Spleen (tissue), 11 donors: ENCODE results near the gene CDKN2C. TPM values are rescaled to one million over a fixed set of nuclear protein-coding genes. Genes with fewer than 3 reads are reported as not detected.
"Not testable (repeated sequence)": the region's sequence is repeated elsewhere in the genome, so short reads cannot be mapped to it uniquely, and the experiment has no call there.

ENCODE experiments used
- DNase-seq: peaks from one replicate; pipeline ENCODE4 v3.0.0-alpha.2; 2020
- H3K27ac ChIP-seq, 8 donors: fragments of 200-600 bp; sonication (generic) in 7 of 8; 1 replicate in 4 of 8; 2 replicates in 4 of 8; pipeline versions ENCODE4 v1.5.0 to v1.8.0; 2016 to 2021; ENCODE audit warnings: inconsistent platforms in 4 of 8, mild to moderate bottlenecking in 4 of 8, moderate library complexity in 1 of 8
- H3K27me3 ChIP-seq, 7 donors: fragments of 200-600 bp; sonication (generic) in 6 of 7; replicated peaks in 1 of 7; 1 replicate in 4 of 7; 2 replicates in 3 of 7; pipeline versions ENCODE4 v1.5.0 to v1.8.0; 2016 to 2021; ENCODE audit warnings: inconsistent platforms in 3 of 7, mild to moderate bottlenecking in 1 of 7
- H3K36me3 ChIP-seq, 6 donors: fragments of 200-600 bp; sonication (generic) in 5 of 6; 1 replicate in 4 of 6; 2 replicates in 2 of 6; pipeline versions ENCODE4 v1.5.0 to v1.8.0; 2016 to 2021; ENCODE audit warnings: inconsistent platforms in 2 of 6
- H3K4me1 ChIP-seq, 6 donors: fragments of 200-600 bp; sonication (generic) in 5 of 6; 1 replicate in 3 of 6; 2 replicates in 3 of 6; pipeline versions ENCODE4 v1.5.0 to v1.8.0; 2016 to 2021; ENCODE audit warnings: inconsistent platforms in 3 of 6
- H3K4me3 ChIP-seq, 8 donors: fragments of 200-600 bp; sonication (generic) in 7 of 8; 1 replicate in 4 of 8; 2 replicates in 4 of 8; pipeline versions ENCODE4 v1.5.0 to v1.8.0; 2016 to 2021; ENCODE audit warnings: inconsistent platforms in 4 of 8, mild to moderate bottlenecking in 4 of 8, moderate library complexity in 2 of 8
- H3K9me3 ChIP-seq, 8 donors: fragments of 200-600 bp; sonication (generic) in 7 of 8; 1 replicate in 4 of 8; 2 replicates in 4 of 8; pipeline versions ENCODE4 v1.5.0 to v1.8.0; 2016 to 2021; ENCODE audit warnings: inconsistent platforms in 4 of 8
- POLR2A ChIP-seq, 3 donors: fragments of 450-650 bp; IDR thresholded peaks; one replicate each; pipeline ENCODE4 v1.5.1; 2017; ENCODE audit warnings: antibody characterized with exemption in 3 of 3, mild to moderate bottlenecking in 1 of 3
- POLR2AphosphoS5 ChIP-seq, 3 donors: sonication (generic); formaldehyde crosslinking; IDR thresholded peaks; one replicate each; pipeline ENCODE4 v1.5.1; 2017; ENCODE audit warnings: antibody characterized with exemption in 3 of 3
- WGBS, 5 donors: extraction: QIAGEN DNeasy Blood & Tissue Kit in 3 of 5; methylation state at CpG; one replicate each; pipeline versions ENCODE4 v1.1.5 to v1.1.7; 2013 to 2018; 5-methylcytosine and 5-hydroxymethylcytosine counted together
- intact Hi-C: fragments of 100-400 bp; cut with DNase I; formaldehyde crosslinking; loops from one replicate; pipeline ENCODE4 v1.15.0; 2023; ENCODE audit warnings: low total_unique reads
- polyA plus RNA-seq, 3 donors: library from polyadenylated mRNA; stranded (reverse); fragments of 200-250 nt; gene quantifications; one replicate each; pipeline ENCODE4 v1.2.1, GENCODE V29; 2013
- total RNA-seq, 7 donors: library from RNA; depleted of rRNA in 3 of 7; stranded (reverse); fragments of >200 nt in 3 of 7; fragmentation: NEBNext Ultra II Directional in 4 of 7; extraction: Animal tissue kit (Norgen Biotek cat#: 25700) in 4 of 7; gene quantifications; one replicate each; pipeline versions ENCODE4 v1.1.0 to v1.2.1, GENCODE V29; 2016 to 2021
- TF ChIP-seq, protein P1 (sequence below), 11 experiments: fragments of 200-600 bp in 7 of 11; fragments of 450-650 bp in 4 of 11; sonication (generic) in 4 of 11; IDR thresholded peaks in 8 of 11; conservative IDR thresholded peaks in 3 of 11; 1 replicate in 7 of 11; 2 replicates in 4 of 11; pipeline versions ENCODE4 v1.4.0 to v1.8.0; 2016 to 2021; ENCODE audit warnings: antibody characterized with exemption in 11 of 11, inconsistent platforms in 4 of 11, mild to moderate bottlenecking in 1 of 11
- donor health status: healthy with polysubstance abuse.
- donor health status: DM: no; HTN: no; CAD: no; lungs with moderate emphysema.
- donor health status: DM: no; HTN: no; CAD: no.
- donor health status: Bipolar disorder and iron deficiency.
- donor health status: healthy.
- donor health status: DM: no; HTN: no; CAD: no.
- donor health status: DM: yes; HTN: yes; CAD: no.

Gene CDKN2C
- total and polyA plus RNA-seq, 10 donors = 6.9 to 18.2 (median 11.4) TPM

DNA sequence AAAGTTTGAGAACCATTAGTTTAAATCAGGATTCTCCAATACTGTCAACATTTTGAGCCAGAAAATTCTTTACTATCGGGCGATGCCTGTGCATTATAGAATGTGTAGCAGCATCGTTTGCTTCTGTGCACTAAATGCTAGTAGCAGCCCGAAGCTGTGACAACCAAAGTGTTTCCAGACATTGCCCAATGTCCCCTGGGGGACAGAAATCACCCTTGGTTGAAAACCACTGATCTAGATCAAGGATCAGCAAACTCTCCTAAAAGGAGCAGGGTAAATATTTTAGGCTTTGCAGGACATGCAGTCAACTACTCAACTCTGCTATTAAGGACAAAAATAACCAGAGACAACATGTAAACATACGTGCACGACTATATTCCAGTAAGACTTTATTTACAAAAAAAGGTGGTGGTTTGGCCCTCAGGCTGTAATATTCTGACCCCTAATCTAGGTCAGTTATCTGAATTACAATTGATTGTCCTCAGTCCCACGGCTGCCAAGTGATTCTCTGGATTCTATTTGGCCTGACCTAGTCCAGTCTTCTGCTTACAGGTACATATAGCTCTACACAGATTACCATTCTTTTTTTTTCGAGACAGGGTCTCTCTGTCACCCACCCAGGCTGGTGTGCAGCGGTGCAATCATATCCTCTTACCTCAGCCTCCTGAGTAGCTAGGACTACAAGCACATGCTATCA is 20.6 kb upstream of the CDKN2C start:
- Histone ChIP-seq H3K4me1 (peaks cover 0 to 35% (median 9%) of the 10 kb centered on the region in 6 donors), H3K36me3 (no peaks in the 10 kb centered on the region), H3K27me3 (no peaks in the 10 kb centered on the region), H3K9me3 (no peaks in the 10 kb centered on the region), H3K4me3 (no peak overlapping the region), H3K27ac (no peak overlapping the region)
- no peak for TF ChIP-seq POLR2AphosphoS5 (IDR thresholded peaks at IDR 0.05)
- 88 to 92% (median 89%) methylated on average over 9 of the region's 9 CpGs for WGBS, 5 donors
- intact Hi-C loops = no loop called here
- DNase-seq = no peak

DNA sequence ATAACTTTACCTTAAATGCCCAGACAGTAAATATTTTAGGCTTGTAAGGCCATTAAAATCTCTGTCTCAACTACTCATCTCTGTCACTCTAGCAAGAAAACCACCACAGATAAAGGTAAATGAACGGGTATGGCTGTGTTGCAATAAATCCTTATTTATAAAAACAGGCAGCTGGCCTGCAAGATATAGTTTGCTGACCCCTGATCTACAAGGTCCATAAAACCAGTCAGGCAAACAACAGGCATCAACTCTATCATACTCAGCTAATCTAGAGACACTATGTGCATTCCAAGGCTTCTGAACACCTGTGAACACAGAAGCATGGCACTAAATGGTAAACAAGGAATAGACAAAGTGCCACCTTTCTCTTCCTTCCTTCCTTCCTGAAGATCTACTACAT is 19.6 kb upstream of the CDKN2C start:
- H3K27me3 ChIP-seq = no peaks in the 10 kb centered on the region
- DNase-seq = no peak
- no peaks in the 10 kb centered on the region for H3K9me3 ChIP-seq
- H3K36me3 ChIP-seq = no peaks in the 10 kb centered on the region
- WGBS, 5 donors = 53 to 85% (median 78%) methylated on average over 1 of the region's 1 CpG
- intact Hi-C loops = no loop called here
- H3K4me1 ChIP-seq = peaks cover 0 to 44% (median 11%) of the 10 kb centered on the region in 6 donors
- H3K4me3 ChIP-seq = no peak overlapping the region
- TF ChIP-seq POLR2A (IDR thresholded peaks at IDR 0.05) = no peak
- TF ChIP-seq, protein P1, sequence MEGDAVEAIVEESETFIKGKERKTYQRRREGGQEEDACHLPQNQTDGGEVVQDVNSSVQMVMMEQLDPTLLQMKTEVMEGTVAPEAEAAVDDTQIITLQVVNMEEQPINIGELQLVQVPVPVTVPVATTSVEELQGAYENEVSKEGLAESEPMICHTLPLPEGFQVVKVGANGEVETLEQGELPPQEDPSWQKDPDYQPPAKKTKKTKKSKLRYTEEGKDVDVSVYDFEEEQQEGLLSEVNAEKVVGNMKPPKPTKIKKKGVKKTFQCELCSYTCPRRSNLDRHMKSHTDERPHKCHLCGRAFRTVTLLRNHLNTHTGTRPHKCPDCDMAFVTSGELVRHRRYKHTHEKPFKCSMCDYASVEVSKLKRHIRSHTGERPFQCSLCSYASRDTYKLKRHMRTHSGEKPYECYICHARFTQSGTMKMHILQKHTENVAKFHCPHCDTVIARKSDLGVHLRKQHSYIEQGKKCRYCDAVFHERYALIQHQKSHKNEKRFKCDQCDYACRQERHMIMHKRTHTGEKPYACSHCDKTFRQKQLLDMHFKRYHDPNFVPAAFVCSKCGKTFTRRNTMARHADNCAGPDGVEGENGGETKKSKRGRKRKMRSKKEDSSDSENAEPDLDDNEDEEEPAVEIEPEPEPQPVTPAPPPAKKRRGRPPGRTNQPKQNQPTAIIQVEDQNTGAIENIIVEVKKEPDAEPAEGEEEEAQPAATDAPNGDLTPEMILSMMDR (IDR thresholded peaks at IDR 0.05 in 8 of 11, conservative IDR thresholded peaks at IDR 0.05 in 3 of 11) = no peak
- no peak for TF ChIP-seq POLR2AphosphoS5 (IDR thresholded peaks at IDR 0.05)
- H3K27ac ChIP-seq = no peak overlapping the region

DNA sequence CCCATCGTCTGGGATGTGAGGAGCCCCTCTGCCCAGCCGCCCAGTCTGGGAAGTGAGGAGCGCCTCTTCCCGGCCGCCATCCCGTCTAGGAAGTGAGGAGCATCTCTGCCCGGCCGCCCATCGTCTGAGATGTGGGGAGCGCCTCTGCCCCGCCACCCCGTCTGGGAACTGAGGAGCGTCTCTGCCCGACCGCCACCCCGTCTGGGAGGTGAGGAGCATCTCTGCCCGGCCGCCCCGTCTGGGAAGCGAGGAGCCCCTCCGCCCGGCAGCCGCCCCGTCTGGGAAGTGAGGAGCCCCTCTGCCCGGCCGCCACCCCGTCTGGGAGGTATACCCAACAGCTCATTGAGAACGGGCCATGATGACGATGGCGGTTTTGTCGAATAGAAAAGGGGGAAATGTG is 17.5 kb upstream of the CDKN2C start:
- H3K36me3 ChIP-seq, H3K9me3 ChIP-seq, intact Hi-C loops, H3K4me3 ChIP-seq, H3K27ac ChIP-seq, DNase-seq, H3K27me3 ChIP-seq: not testable (repeated sequence)
- WGBS, 5 donors = 94 to 97% (median 95%) methylated on average over 20 to 31 of the region's 31 CpGs
- H3K4me1 ChIP-seq = peaks cover 0 to 52% (median 11%) of the 10 kb centered on the region in 6 donors

DNA sequence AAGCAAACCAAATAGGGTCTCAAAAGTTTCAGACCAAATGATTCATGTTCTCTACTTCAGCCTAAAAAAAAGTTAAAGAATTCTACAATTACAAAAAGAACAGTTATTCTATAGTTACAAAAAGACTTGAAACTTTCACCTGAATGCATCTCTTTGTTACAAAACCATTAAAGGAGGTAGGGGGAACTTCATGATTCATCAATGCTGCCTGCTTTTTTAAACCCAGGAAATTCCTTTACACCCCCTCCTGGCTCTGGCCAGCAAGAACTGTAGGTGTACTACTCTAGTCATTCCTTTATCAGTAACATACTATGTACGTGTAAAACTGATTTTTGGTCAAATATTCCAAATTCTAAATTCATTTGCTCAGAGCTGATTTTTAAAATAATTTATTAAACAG is 14.9 kb upstream of the CDKN2C start:
- TF ChIP-seq, protein P1 (IDR thresholded peaks at IDR 0.05 in 8 of 11, conservative IDR thresholded peaks at IDR 0.05 in 3 of 11) = no peak
- WGBS, 5 donors = 54 to 75% (median 60%) methylated on average over 1 of the region's 1 CpG
- no peaks in the 10 kb centered on the region for H3K27me3 ChIP-seq
- no peak for DNase-seq
- H3K9me3 ChIP-seq = no peaks in the 10 kb centered on the region
- no peak overlapping the region for H3K4me3 ChIP-seq
- intact Hi-C loops = no loop called here
- H3K4me1 ChIP-seq = peaks cover 8 to 61% (median 23%) of the 10 kb centered on the region in 6 donors
- no peak overlapping the region for H3K27ac ChIP-seq
- no peaks in the 10 kb centered on the region for H3K36me3 ChIP-seq

DNA sequence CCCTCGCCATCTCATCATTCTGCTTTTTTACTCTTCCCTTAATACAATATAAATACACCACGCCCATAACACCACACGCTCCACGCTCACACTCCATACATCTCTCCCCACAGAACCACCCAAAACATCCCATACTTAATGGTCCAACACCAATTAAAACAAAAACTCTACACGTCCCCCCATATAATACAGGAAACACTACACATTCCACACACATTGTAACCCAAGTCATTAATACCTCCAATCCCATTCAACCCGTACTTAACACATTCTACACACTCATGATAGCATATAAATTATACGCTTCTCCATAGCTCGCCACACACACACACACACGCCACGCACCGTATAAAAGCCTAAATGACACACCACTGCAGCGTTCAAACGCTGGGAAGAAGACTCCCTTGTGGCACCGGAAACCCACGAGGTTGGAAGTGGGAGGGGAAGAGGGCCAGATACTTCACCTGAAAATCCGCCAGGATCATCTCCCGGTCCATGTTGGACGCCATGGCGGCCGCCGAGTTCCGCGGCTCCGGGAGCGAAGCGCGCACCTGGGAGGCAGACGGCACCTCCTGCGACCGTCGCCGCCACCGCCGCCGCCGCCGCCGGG is 10.6 kb upstream of the CDKN2C start:
- Histone ChIP-seq H3K36me3 (no peaks in the 10 kb centered on the region), H3K27me3 (no peaks in the 10 kb centered on the region), H3K4me1 (peaks cover 8 to 61% (median 33%) of the 10 kb centered on the region in 6 donors), H3K9me3 (no peaks in the 10 kb centered on the region), H3K4me3 (peak overlapping the region; percentile 46 to 91 (median 70)), H3K27ac (peak overlapping the region; percentile 64 to 92 (median 88))
- TF ChIP-seq, protein P1 (IDR thresholded peaks at IDR 0.05 in 8 of 11, conservative IDR thresholded peaks at IDR 0.05 in 3 of 11) = no peak
- TF ChIP-seq POLR2A (IDR thresholded peaks at IDR 0.05) (no peak), POLR2AphosphoS5 (IDR thresholded peaks at IDR 0.05) (no peak)
- no peak for DNase-seq
- intact Hi-C loops = no loop called here
- 0 to 1% (median 0%) methylated on average over 38 of the region's 38 CpGs for WGBS, 5 donors
